Measurements from ENCODE around the gene ZNF549. TPM values are rescaled to one million over a fixed set of nuclear protein-coding genes. Genes with fewer than 3 reads are reported as not detected.
"Not testable (repeated sequence)": the region's sequence is repeated elsewhere in the genome, so short reads cannot be mapped to it uniquely, and the experiment has no call there.

The ZNF549 gene
- total RNA-seq = 4.7 TPM
- long read RNA-seq, full-length matches to known transcripts = 1 of 2 reads
- long read RNA-seq, partial matches to known transcripts = 0 of 2 reads
- long read RNA-seq, other reads (novel, unspliced or antisense) = 1 of 2 reads

- DNase-seq (ENCODE audit: low spot score) = peak; percentile 93
Measured at GRCh38 chr19:57527136-57527881, at the start of gene ZNF549. ZNF549 (plus strand) TSS chr19:57527356; CDS start chr19:57527574, 218 bp downstream.

GRCh38 chr19:57487477-57488298 is 39.5 kb upstream of the ZNF549 start, which contains the start of gene ZNF419:
ZNF419 (plus strand) TSS chr19:57487750; CDS start chr19:57487951, 201 bp downstream.
- peak; percentile 95 for DNase-seq (ENCODE audit: low spot score)

- not testable (repeated sequence) for DNase-seq (ENCODE audit: low spot score)
Measured at GRCh38 chr19:57488299-57488644, 38.9 kb upstream of the ZNF549 start.

GRCh38 chr19:57499332-57499679 is 27.9 kb upstream of the ZNF549 start:
- DNase-seq (ENCODE audit: low spot score) = not testable (repeated sequence)

- DNase-seq (ENCODE audit: low spot score) = peak; percentile 98
Measured at GRCh38 chr19:57499680-57500395, 27.3 kb upstream of the ZNF549 start, which contains the start of gene ZNF773. ZNF773 (plus strand) TSS chr19:57499938; CDS start chr19:57500081, 143 bp downstream.

- not testable (repeated sequence) for DNase-seq (ENCODE audit: low spot score)
Measured at GRCh38 chr19:57500400-57500799, 26.8 kb upstream of the ZNF549 start.

- no peak for DNase-seq (ENCODE audit: low spot score)
Measured at GRCh38 chr19:57506163-57506562, 21.0 kb upstream of the ZNF549 start.

GRCh38 chr19:57511484-57511883 is 15.7 kb upstream of the ZNF549 start:
- no peak for DNase-seq (ENCODE audit: low spot score)

GRCh38 chr19:57512845-57513244 is 14.3 kb upstream of the ZNF549 start:
- DNase-seq (ENCODE audit: low spot score) = no peak

GRCh38 chr19:57515255-57515654 is 11.9 kb upstream of the ZNF549 start:
- DNase-seq (ENCODE audit: low spot score) = no peak

GRCh38 chr19:57518021-57518420 is 9.1 kb upstream of the ZNF549 start:
- not testable (repeated sequence) for DNase-seq (ENCODE audit: low spot score)

- DNase-seq (ENCODE audit: low spot score) = no peak
Measured at GRCh38 chr19:57537953-57538547, 10.9 kb downstream of the ZNF549 start.

- DNase-seq (ENCODE audit: low spot score) = no peak
Measured at GRCh38 chr19:57546513-57546912, 19.4 kb downstream of the ZNF549 start.

- DNase-seq (ENCODE audit: low spot score) = no peak
Measured at GRCh38 chr19:57552432-57552831, 25.3 kb downstream of the ZNF549 start.

- DNase-seq (ENCODE audit: low spot score) = no peak
Measured at GRCh38 chr19:57557659-57558058, 30.5 kb downstream of the ZNF549 start.

GRCh38 chr19:57558525-57558924 is 31.4 kb downstream of the ZNF549 start:
- no peak for DNase-seq (ENCODE audit: low spot score)

- no peak for DNase-seq (ENCODE audit: low spot score)
Measured at GRCh38 chr19:57559008-57559403, 31.9 kb downstream of the ZNF549 start.

- DNase-seq (ENCODE audit: low spot score) = peak; percentile 96
Measured at GRCh38 chr19:57559404-57560025, 32.4 kb downstream of the ZNF549 start, which contains the start of gene ZNF550. ZNF550 (minus strand) TSS chr19:57559863; CDS start chr19:57559682, 181 bp downstream.

- no peak for DNase-seq (ENCODE audit: low spot score)
Measured at GRCh38 chr19:57560049-57560491, 32.9 kb downstream of the ZNF549 start.

GRCh38 chr19:57563547-57563946 is 36.4 kb downstream of the ZNF549 start:
- DNase-seq (ENCODE audit: low spot score) = no peak

All from mesenteric fat pad (tissue), 1 donor.